Gastrocnemius medialis (tissue), 4 donors: Measurements from ENCODE around the gene NTN3.

Source experiments
- CTCF ChIP-seq, 5 experiments: fragments of 450-650 bp in 3 of 5; fragments of 200-600 bp in 2 of 5; sonication (generic) in 2 of 5; IDR thresholded peaks in 4 of 5; conservative IDR thresholded peaks in 1 of 5; 1 replicate in 4 of 5; 2 replicates in 1 of 5; pipeline ENCODE4 v1.5.1; 2016 to 2019; ENCODE audit warnings: antibody characterized with exemption in 5 of 5, mild to moderate bottlenecking in 3 of 5, moderate library complexity in 3 of 5
- POLR2A ChIP-seq, 2 donors: fragments of 450-650 bp; IDR thresholded peaks; one replicate each; pipeline ENCODE4 v1.6.1; 2017; ENCODE audit warnings: antibody characterized with exemption in 2 of 2, mild to moderate bottlenecking in 2 of 2, moderate library complexity in 2 of 2

DNA sequence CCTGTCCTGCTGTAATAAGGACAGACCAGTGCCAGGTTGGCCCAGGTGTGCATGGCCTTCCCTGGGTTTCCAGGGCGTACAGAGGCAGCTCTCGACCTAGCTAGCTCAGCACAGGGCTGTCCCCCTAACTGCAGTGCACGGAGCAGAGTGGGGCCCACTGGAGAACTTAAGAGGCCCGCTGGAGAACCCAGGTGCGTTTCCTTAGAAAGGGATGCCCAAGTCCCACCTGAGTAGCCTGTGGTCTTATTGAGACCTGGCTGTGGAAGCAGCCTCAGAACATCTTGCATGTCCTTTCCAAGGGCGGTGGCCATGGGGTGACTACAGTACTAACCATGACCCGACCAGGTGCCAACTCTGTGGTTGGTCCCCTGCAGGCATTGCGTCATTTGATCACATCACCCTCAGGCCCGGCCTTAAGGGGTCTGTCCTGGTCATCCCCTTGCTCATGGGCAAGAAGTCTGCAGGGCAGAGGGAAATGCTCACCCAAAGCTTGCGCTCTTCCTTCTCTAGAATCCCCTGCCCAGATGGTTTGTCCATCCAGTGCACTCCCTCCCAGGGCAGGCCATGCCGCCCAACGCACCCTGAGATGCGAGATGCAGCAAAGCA lies 45.2 kb upstream of the NTN3 start:
- TF ChIP-seq CTCF (IDR thresholded peaks at IDR 0.05 in 4 of 5, conservative IDR thresholded peaks at IDR 0.05 in 1 of 5) (no peak), POLR2A (IDR thresholded peaks at IDR 0.05) (no peak)
